Measurements from ENCODE around the gene CES5A. TPM values are rescaled to one million over a fixed set of nuclear protein-coding genes. Genes with fewer than 3 reads are reported as not detected.
"Not testable (repeated sequence)": the region's sequence is repeated elsewhere in the genome, so short reads cannot be mapped to it uniquely, and the experiment has no call there.

The CES5A gene
- polyA plus RNA-seq, 4 donors = 0.03 TPM; not detected in 3

GRCh38 chr16:55817236-55817912, 57.8 kb downstream of the CES5A start:
- FAIRE-seq = no peak
- no peaks in the 10 kb centered on the region for H3K27me3 ChIP-seq (ENCODE audit: control insufficient read depth in 3 of 3, insufficient read depth in 3 of 3, low read length in 3 of 3)
- no peak for DNase-seq
- 88 to 99% (median 91%) methylated on average over 5 of the region's 5 CpGs for WGBS, 3 donors
- H3K9me3 ChIP-seq (ENCODE audit: control insufficient read depth in 2 of 2, insufficient read depth in 1 of 2, low read depth in 1 of 2, low read length in 1 of 2) = no peaks in the 10 kb centered on the region
- H3K36me3 ChIP-seq (ENCODE audit: control insufficient read depth in 3 of 3, insufficient read depth in 2 of 3, low read depth in 1 of 3, low read length in 3 of 3) = no peaks in the 10 kb centered on the region
- no peak overlapping the region for H3K4me3 ChIP-seq (ENCODE audit: low read depth in 1 of 3, low read length in 3 of 3)
- H3K4me1 ChIP-seq (ENCODE audit: control insufficient read depth in 3 of 3, insufficient read depth in 2 of 3, low read depth in 1 of 3, low read length in 2 of 3) = no peaks in the 10 kb centered on the region
- no peak overlapping the region for H3K27ac ChIP-seq (ENCODE audit: low read depth in 1 of 3, low read length in 2 of 3)

GRCh38 chr16:55816222-55816621, 59.0 kb downstream of the CES5A start:
- not testable (repeated sequence) for H3K4me1 ChIP-seq (ENCODE audit: control insufficient read depth in 3 of 3, insufficient read depth in 2 of 3, low read depth in 1 of 3, low read length in 2 of 3); H3K9me3 ChIP-seq (ENCODE audit: control insufficient read depth in 2 of 2, insufficient read depth in 1 of 2, low read depth in 1 of 2, low read length in 1 of 2); H3K27me3 ChIP-seq (ENCODE audit: control insufficient read depth in 3 of 3, insufficient read depth in 3 of 3, low read length in 3 of 3); H3K27ac ChIP-seq (ENCODE audit: low read depth in 1 of 3, low read length in 2 of 3); H3K36me3 ChIP-seq (ENCODE audit: control insufficient read depth in 3 of 3, insufficient read depth in 2 of 3, low read depth in 1 of 3, low read length in 3 of 3); H3K4me3 ChIP-seq (ENCODE audit: low read depth in 1 of 3, low read length in 3 of 3); FAIRE-seq; DNase-seq
- WGBS, 3 donors = 69 to 80% (median 72%) methylated on average over 4 of the region's 4 CpGs

GRCh38 chr16:55815320-55815719, 59.9 kb downstream of the CES5A start:
- H3K9me3 ChIP-seq (ENCODE audit: control insufficient read depth in 2 of 2, insufficient read depth in 1 of 2, low read depth in 1 of 2, low read length in 1 of 2) = no peaks in the 10 kb centered on the region
- H3K4me1 ChIP-seq (ENCODE audit: control insufficient read depth in 3 of 3, insufficient read depth in 2 of 3, low read depth in 1 of 3, low read length in 2 of 3) = no peaks in the 10 kb centered on the region
- no peaks in the 10 kb centered on the region for H3K36me3 ChIP-seq (ENCODE audit: control insufficient read depth in 3 of 3, insufficient read depth in 2 of 3, low read depth in 1 of 3, low read length in 3 of 3)
- no peak overlapping the region for H3K27ac ChIP-seq (ENCODE audit: low read depth in 1 of 3, low read length in 2 of 3)
- no peaks in the 10 kb centered on the region for H3K27me3 ChIP-seq (ENCODE audit: control insufficient read depth in 3 of 3, insufficient read depth in 3 of 3, low read length in 3 of 3)
- H3K4me3 ChIP-seq (ENCODE audit: low read depth in 1 of 3, low read length in 3 of 3) = no peak overlapping the region
- FAIRE-seq (no peak), DNase-seq (no peak)
- 51 to 77% (median 74%) methylated on average over 4 of the region's 4 CpGs for WGBS, 3 donors

- H3K36me3 ChIP-seq (ENCODE audit: control insufficient read depth in 3 of 3, insufficient read depth in 2 of 3, low read depth in 1 of 3, low read length in 3 of 3); H3K27ac ChIP-seq (ENCODE audit: low read depth in 1 of 3, low read length in 2 of 3); H3K4me1 ChIP-seq (ENCODE audit: control insufficient read depth in 3 of 3, insufficient read depth in 2 of 3, low read depth in 1 of 3, low read length in 2 of 3); H3K9me3 ChIP-seq (ENCODE audit: control insufficient read depth in 2 of 2, insufficient read depth in 1 of 2, low read depth in 1 of 2, low read length in 1 of 2); H3K4me3 ChIP-seq (ENCODE audit: low read depth in 1 of 3, low read length in 3 of 3); H3K27me3 ChIP-seq (ENCODE audit: control insufficient read depth in 3 of 3, insufficient read depth in 3 of 3, low read length in 3 of 3): not testable (repeated sequence)
- FAIRE-seq (peak; percentile 89), DNase-seq (peak in 1 of 2 donors; percentile 32)
- 0 to 31% (median 27%) methylated on average over 2 of the region's 2 CpGs for WGBS, 3 donors
Measured at GRCh38 chr16:55814174-55814573, 61.0 kb downstream of the CES5A start.

GRCh38 chr16:55813730-55814129, 61.4 kb downstream of the CES5A start:
- not testable (repeated sequence) for H3K4me1 ChIP-seq (ENCODE audit: control insufficient read depth in 3 of 3, insufficient read depth in 2 of 3, low read depth in 1 of 3, low read length in 2 of 3); H3K4me3 ChIP-seq (ENCODE audit: low read depth in 1 of 3, low read length in 3 of 3); H3K9me3 ChIP-seq (ENCODE audit: control insufficient read depth in 2 of 2, insufficient read depth in 1 of 2, low read depth in 1 of 2, low read length in 1 of 2); H3K27ac ChIP-seq (ENCODE audit: low read depth in 1 of 3, low read length in 2 of 3); H3K36me3 ChIP-seq (ENCODE audit: control insufficient read depth in 3 of 3, insufficient read depth in 2 of 3, low read depth in 1 of 3, low read length in 3 of 3); FAIRE-seq; H3K27me3 ChIP-seq (ENCODE audit: control insufficient read depth in 3 of 3, insufficient read depth in 3 of 3, low read length in 3 of 3); DNase-seq
- 27 to 59% (median 58%) methylated on average over 7 to 9 of the region's 9 CpGs for WGBS, 3 donors

- H3K27me3 ChIP-seq (ENCODE audit: control insufficient read depth in 3 of 3, insufficient read depth in 3 of 3, low read length in 3 of 3) = no peaks in the 10 kb centered on the region
- H3K36me3 ChIP-seq (ENCODE audit: control insufficient read depth in 3 of 3, insufficient read depth in 2 of 3, low read depth in 1 of 3, low read length in 3 of 3) = no peaks in the 10 kb centered on the region
- no peak overlapping the region for H3K27ac ChIP-seq (ENCODE audit: low read depth in 1 of 3, low read length in 2 of 3)
- no peaks in the 10 kb centered on the region for H3K9me3 ChIP-seq (ENCODE audit: control insufficient read depth in 2 of 2, insufficient read depth in 1 of 2, low read depth in 1 of 2, low read length in 1 of 2)
- H3K4me3 ChIP-seq (ENCODE audit: low read depth in 1 of 3, low read length in 3 of 3) = no peak overlapping the region
- FAIRE-seq (no peak), DNase-seq (no peak)
- H3K4me1 ChIP-seq (ENCODE audit: control insufficient read depth in 3 of 3, insufficient read depth in 2 of 3, low read depth in 1 of 3, low read length in 2 of 3) = no peaks in the 10 kb centered on the region
- WGBS, 3 donors = 46 to 82% (median 67%) methylated on average over 2 of the region's 2 CpGs
Measured at GRCh38 chr16:55812951-55813350, 62.2 kb downstream of the CES5A start.

GRCh38 chr16:55811811-55812210, 63.4 kb downstream of the CES5A start:
- no peak overlapping the region for H3K27ac ChIP-seq (ENCODE audit: low read depth in 1 of 3, low read length in 2 of 3)
- H3K4me1 ChIP-seq (ENCODE audit: control insufficient read depth in 3 of 3, insufficient read depth in 2 of 3, low read depth in 1 of 3, low read length in 2 of 3) = no peaks in the 10 kb centered on the region
- WGBS, 3 donors = 62 to 72% (median 69%) methylated on average over 4 of the region's 4 CpGs
- H3K9me3 ChIP-seq (ENCODE audit: control insufficient read depth in 2 of 2, insufficient read depth in 1 of 2, low read depth in 1 of 2, low read length in 1 of 2) = no peaks in the 10 kb centered on the region
- no peaks in the 10 kb centered on the region for H3K36me3 ChIP-seq (ENCODE audit: control insufficient read depth in 3 of 3, insufficient read depth in 2 of 3, low read depth in 1 of 3, low read length in 3 of 3)
- no peaks in the 10 kb centered on the region for H3K27me3 ChIP-seq (ENCODE audit: control insufficient read depth in 3 of 3, insufficient read depth in 3 of 3, low read length in 3 of 3)
- H3K4me3 ChIP-seq (ENCODE audit: low read depth in 1 of 3, low read length in 3 of 3) = no peak overlapping the region
- FAIRE-seq = no peak
- DNase-seq = no peak

GRCh38 chr16:55810451-55810961, 64.7 kb downstream of the CES5A start:
- Histone ChIP-seq H3K9me3 (ENCODE audit: control insufficient read depth in 2 of 2, insufficient read depth in 1 of 2, low read depth in 1 of 2, low read length in 1 of 2) (no peaks in the 10 kb centered on the region), H3K27ac (ENCODE audit: low read depth in 1 of 3, low read length in 2 of 3) (no peak overlapping the region), H3K4me1 (ENCODE audit: control insufficient read depth in 3 of 3, insufficient read depth in 2 of 3, low read depth in 1 of 3, low read length in 2 of 3) (no peaks in the 10 kb centered on the region), H3K4me3 (ENCODE audit: low read depth in 1 of 3, low read length in 3 of 3) (no peak overlapping the region), H3K27me3 (ENCODE audit: control insufficient read depth in 3 of 3, insufficient read depth in 3 of 3, low read length in 3 of 3) (no peaks in the 10 kb centered on the region), H3K36me3 (ENCODE audit: control insufficient read depth in 3 of 3, insufficient read depth in 2 of 3, low read depth in 1 of 3, low read length in 3 of 3) (no peaks in the 10 kb centered on the region)
- DNase-seq = no peak
- 73 to 86% (median 78%) methylated on average over 8 of the region's 8 CpGs for WGBS, 3 donors
- no peak for FAIRE-seq

GRCh38 chr16:55809851-55810250, 65.3 kb downstream of the CES5A start:
- H3K36me3 ChIP-seq (ENCODE audit: control insufficient read depth in 3 of 3, insufficient read depth in 2 of 3, low read depth in 1 of 3, low read length in 3 of 3) = no peaks in the 10 kb centered on the region
- H3K9me3 ChIP-seq (ENCODE audit: control insufficient read depth in 2 of 2, insufficient read depth in 1 of 2, low read depth in 1 of 2, low read length in 1 of 2) = no peaks in the 10 kb centered on the region
- DNase-seq (no peak), FAIRE-seq (no peak)
- H3K27ac ChIP-seq (ENCODE audit: low read depth in 1 of 3, low read length in 2 of 3) = no peak overlapping the region
- no peak overlapping the region for H3K4me3 ChIP-seq (ENCODE audit: low read depth in 1 of 3, low read length in 3 of 3)
- no peaks in the 10 kb centered on the region for H3K27me3 ChIP-seq (ENCODE audit: control insufficient read depth in 3 of 3, insufficient read depth in 3 of 3, low read length in 3 of 3)
- no peaks in the 10 kb centered on the region for H3K4me1 ChIP-seq (ENCODE audit: control insufficient read depth in 3 of 3, insufficient read depth in 2 of 3, low read depth in 1 of 3, low read length in 2 of 3)
- WGBS, 3 donors = 71 to 86% (median 81%) methylated on average over 4 of the region's 4 CpGs

Data from small intestine (tissue), 7 donors.